ENCODE results near the gene RNU2-1. TPM values are rescaled to one million over a fixed set of nuclear protein-coding genes. Genes with fewer than 3 reads are reported as not detected.

RNU2-1 gene
- total RNA-seq, 1 experiment from 2014 or later, result 4,481 TPM

DNA sequence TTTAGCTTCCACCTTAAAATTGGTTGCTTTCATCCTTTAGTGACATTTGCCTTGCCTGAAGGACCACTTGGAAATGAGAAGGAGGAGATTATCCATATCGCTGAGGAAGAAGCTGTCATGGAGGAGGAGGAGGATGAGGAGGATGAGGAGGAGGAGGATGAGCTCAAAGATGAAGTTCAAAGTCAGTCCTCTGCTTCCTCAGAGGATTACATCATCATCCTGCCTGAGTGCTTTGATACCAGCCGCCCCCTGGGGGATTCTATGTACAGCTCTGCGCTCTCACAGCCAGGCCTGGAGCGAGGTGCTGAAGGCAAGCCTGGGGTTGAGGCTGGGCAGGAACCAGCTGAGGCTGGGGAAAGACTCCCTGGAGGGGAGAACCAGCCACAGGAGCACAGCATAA, 33.6 kb downstream of the RNU2-1 start:
- TF ChIP-seq TCF7L2 (IDR thresholded peaks at IDR 0.05; ENCODE audit: low read depth, low read length) (no peak), POLR2AphosphoS5 (IDR thresholded peaks at IDR 0.05; ENCODE audit: low read depth, low read length) (no peak), CTCF (IDR thresholded peaks at IDR 0.05) (no peak), SIN3A (IDR thresholded peaks at IDR 0.05; ENCODE audit: borderline replicate concordance, insufficient read depth, low read depth, low read length) (no peak), REST (IDR thresholded peaks at IDR 0.05; ENCODE audit: insufficient read depth in 1 of 2, low read depth in 2 of 2, low read length in 1 of 2) (no peak)
- Histone ChIP-seq H3K4me1 (ENCODE audit: control insufficient read depth, insufficient read depth, low read length) (no peaks in the 10 kb centered on the region), H3K27me3 (ENCODE audit: control insufficient read depth, insufficient read depth, low read length) (no peaks in the 10 kb centered on the region), H3K27ac (ENCODE audit: low read length) (no peak overlapping the region), H3K4me3 (ENCODE audit: low read depth in 2 of 2, low read length in 2 of 2) (no peak overlapping the region), H3K9me3 (ENCODE audit: control insufficient read depth, insufficient read depth, low read depth, low read length) (no peaks in the 10 kb centered on the region), H3K36me3 (ENCODE audit: control insufficient read depth, insufficient read depth, low read length) (peaks cover 7% of the 10 kb centered on the region)
- ATAC-seq, result no peak
- DNase-seq (ENCODE audit: low read depth, low spot score), result no peak
- ChIA-PET CTCF (no interaction called here), POLR2A (interaction anchor here (1.2 kb wide), 1 partner anchor 28 kb away, joined by 3 read pairs; no protein-coding TSS in a partner anchor)
- BruUV-seq (replicated peaks), result no TSS peak
- intact Hi-C loops (cut with micrococcal nuclease; ENCODE audit: unreplicated experiment), result no loop called here
- in situ Hi-C loops (cut with HindIII; ENCODE audit: low pct_unique_long_range_greater_than_20kb, low sequenced_read_pairs), result no loop called here

DNA sequence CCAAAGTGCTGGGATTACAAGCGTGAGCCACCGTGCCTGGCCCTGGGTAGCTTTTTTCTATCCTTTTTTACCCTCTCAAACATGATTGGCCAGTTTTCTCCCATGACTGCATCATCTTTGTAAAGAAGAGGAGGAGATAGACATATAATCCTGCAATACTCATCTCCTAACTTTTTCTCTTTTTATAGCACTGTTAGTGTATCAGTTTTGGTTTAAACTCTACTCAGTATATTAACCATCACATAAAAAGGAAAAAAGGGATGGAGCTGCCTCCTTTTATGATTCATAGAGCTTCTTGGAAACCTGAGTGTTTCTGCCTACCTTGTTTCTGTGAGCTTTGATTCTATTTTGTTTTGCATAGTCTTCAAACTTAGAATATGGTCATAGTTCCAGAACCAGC, 34.1 kb downstream of the RNU2-1 start:
- peaks cover 7% of the 10 kb centered on the region for H3K36me3 ChIP-seq (ENCODE audit: control insufficient read depth, insufficient read depth, low read length)
- no peaks in the 10 kb centered on the region for H3K9me3 ChIP-seq (ENCODE audit: control insufficient read depth, insufficient read depth, low read depth, low read length)
- no peak overlapping the region for H3K4me3 ChIP-seq (ENCODE audit: low read depth in 2 of 2, low read length in 2 of 2)
- BruUV-seq (replicated peaks), result no TSS peak
- H3K27ac ChIP-seq (ENCODE audit: low read length), result no peak overlapping the region
- no peaks in the 10 kb centered on the region for H3K27me3 ChIP-seq (ENCODE audit: control insufficient read depth, insufficient read depth, low read length)
- TF ChIP-seq SIN3A (IDR thresholded peaks at IDR 0.05; ENCODE audit: borderline replicate concordance, insufficient read depth, low read depth, low read length), result no peak
- no peak for TF ChIP-seq REST (IDR thresholded peaks at IDR 0.05; ENCODE audit: insufficient read depth in 1 of 2, low read depth in 2 of 2, low read length in 1 of 2)
- no peak for TF ChIP-seq TCF7L2 (IDR thresholded peaks at IDR 0.05; ENCODE audit: low read depth, low read length)
- no peak for TF ChIP-seq CTCF (IDR thresholded peaks at IDR 0.05)
- no peak for TF ChIP-seq POLR2AphosphoS5 (IDR thresholded peaks at IDR 0.05; ENCODE audit: low read depth, low read length)
- DNase-seq (ENCODE audit: low read depth, low spot score) (no peak), ATAC-seq (no peak)
- H3K4me1 ChIP-seq (ENCODE audit: control insufficient read depth, insufficient read depth, low read length), result no peaks in the 10 kb centered on the region
- POLR2A ChIA-PET, result interaction anchor here (1.2 kb wide), 1 partner anchor 28 kb away, joined by 3 read pairs; no protein-coding TSS in a partner anchor
- intact Hi-C loops (cut with micrococcal nuclease; ENCODE audit: unreplicated experiment) (no loop called here), in situ Hi-C loops (cut with HindIII; ENCODE audit: low pct_unique_long_range_greater_than_20kb, low sequenced_read_pairs) (no loop called here)
- CTCF ChIA-PET, result interaction anchor here (0.6 kb wide), 1 partner anchor 117 kb away, joined by 3 read pairs; no protein-coding TSS in a partner anchor
